ENCODE results near the gene MAP3K9. TPM values are rescaled to one million over a fixed set of nuclear protein-coding genes. Genes with fewer than 3 reads are reported as not detected.

MAP3K9 gene
- total RNA-seq, 1 donor from 2014 or later, result 13.0 TPM

DNA sequence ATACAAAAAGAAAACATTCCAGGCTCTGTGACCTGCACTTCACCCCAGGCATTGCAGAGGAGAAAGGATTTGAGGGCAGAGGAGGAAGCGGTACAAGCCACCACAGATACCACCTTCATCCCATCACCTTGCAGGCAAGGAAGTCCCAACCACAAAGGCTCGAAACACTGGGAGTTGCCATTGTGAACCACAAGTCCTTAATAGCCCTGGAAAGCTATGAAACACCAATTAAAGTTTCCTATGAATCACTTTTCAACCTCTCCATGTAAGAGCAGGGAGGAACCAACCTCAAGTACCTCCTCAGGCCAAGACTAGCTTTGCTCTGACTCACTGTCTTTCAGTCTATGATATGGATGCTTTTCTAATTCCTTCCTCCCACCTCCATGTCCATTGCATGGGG, 27.0 kb downstream of the MAP3K9 start:
- TF ChIP-seq EZH2 (IDR thresholded peaks at IDR 0.05; ENCODE audit: insufficient read depth, low read length), result no peak
- no peak for TF ChIP-seq CTCF (IDR thresholded peaks at IDR 0.05; ENCODE audit: insufficient read depth, low read depth, low read length)
- H3K4me1 Mint-ChIP-seq (ENCODE audit: low read depth, unreplicated experiment), result peaks cover 15% of the 10 kb centered on the region
- Histone ChIP-seq H3K9ac (ENCODE audit: low read length) (no peak overlapping the region), H4K20me1 (ENCODE audit: insufficient read depth, low read length) (no peaks in the 10 kb centered on the region), H3K27me3 (ENCODE audit: insufficient read depth, low read length) (no peaks in the 10 kb centered on the region), H3K9me3 (ENCODE audit: insufficient read depth, low read depth, low read length) (no peaks in the 10 kb centered on the region), H3K79me2 (ENCODE audit: insufficient read depth, low read length) (no peaks in the 10 kb centered on the region), H3K4me1 (ENCODE audit: insufficient read depth, low read length) (peaks cover 10% of the 10 kb centered on the region), H3K4me3 (ENCODE audit: insufficient read depth, low read depth, low read length) (no peak overlapping the region), H2AFZ (ENCODE audit: low read depth, low read length) (no peak overlapping the region), H3K4me2 (ENCODE audit: low read length) (peak overlapping the region; percentile 34), H3K36me3 (ENCODE audit: insufficient read depth, low read length) (no peaks in the 10 kb centered on the region), H3K27ac (ENCODE audit: low read depth, low read length) (no peak overlapping the region)
- DNase-seq (ENCODE audit: low read depth) (peak; percentile 96), FAIRE-seq (peak; percentile 17)
- no peaks in the 10 kb centered on the region for H3K27me3 Mint-ChIP-seq (ENCODE audit: low read depth, unreplicated experiment)
- H3K36me3 Mint-ChIP-seq (ENCODE audit: low read depth, unreplicated experiment), result peaks cover 2% of the 10 kb centered on the region
- no peak overlapping the region for H3K4me3 Mint-ChIP-seq (ENCODE audit: unreplicated experiment)
- H3K27ac Mint-ChIP-seq (ENCODE audit: unreplicated experiment), result no peak overlapping the region
- no peaks in the 10 kb centered on the region for H3K9me3 Mint-ChIP-seq (ENCODE audit: unreplicated experiment)

- Histone ChIP-seq H3K9me3 (ENCODE audit: insufficient read depth, low read depth, low read length) (no peaks in the 10 kb centered on the region), H3K9ac (ENCODE audit: low read length) (no peak overlapping the region), H3K27me3 (ENCODE audit: insufficient read depth, low read length) (no peaks in the 10 kb centered on the region), H3K4me1 (ENCODE audit: insufficient read depth, low read length) (peaks cover 10% of the 10 kb centered on the region), H3K27ac (ENCODE audit: low read depth, low read length) (no peak overlapping the region), H3K36me3 (ENCODE audit: insufficient read depth, low read length) (no peaks in the 10 kb centered on the region), H3K79me2 (ENCODE audit: insufficient read depth, low read length) (no peaks in the 10 kb centered on the region), H3K4me2 (ENCODE audit: low read length) (no peak overlapping the region), H2AFZ (ENCODE audit: low read depth, low read length) (no peak overlapping the region), H3K4me3 (ENCODE audit: insufficient read depth, low read depth, low read length) (no peak overlapping the region), H4K20me1 (ENCODE audit: insufficient read depth, low read length) (no peaks in the 10 kb centered on the region)
- no peaks in the 10 kb centered on the region for H3K27me3 Mint-ChIP-seq (ENCODE audit: low read depth, unreplicated experiment)
- peaks cover 20% of the 10 kb centered on the region for H3K4me1 Mint-ChIP-seq (ENCODE audit: low read depth, unreplicated experiment)
- TF ChIP-seq EZH2 (IDR thresholded peaks at IDR 0.05; ENCODE audit: insufficient read depth, low read length) (no peak), CTCF (IDR thresholded peaks at IDR 0.05; ENCODE audit: insufficient read depth, low read depth, low read length) (no peak)
- H3K27ac Mint-ChIP-seq (ENCODE audit: unreplicated experiment), result no peak overlapping the region
- DNase-seq (ENCODE audit: low read depth), result no peak
- no peak overlapping the region for H3K4me3 Mint-ChIP-seq (ENCODE audit: unreplicated experiment)
- no peak for FAIRE-seq
- H3K9me3 Mint-ChIP-seq (ENCODE audit: unreplicated experiment), result no peaks in the 10 kb centered on the region
- H3K36me3 Mint-ChIP-seq (ENCODE audit: low read depth, unreplicated experiment), result peaks cover 4% of the 10 kb centered on the region
Observed at GRCh38 chr14:70780396-70781075, 28.8 kb downstream of the MAP3K9 start.

GRCh38 chr14:70779667-70780066, 29.6 kb downstream of the MAP3K9 start:
- peaks cover 4% of the 10 kb centered on the region for H3K36me3 Mint-ChIP-seq (ENCODE audit: low read depth, unreplicated experiment)
- H3K9me3 Mint-ChIP-seq (ENCODE audit: unreplicated experiment), result no peaks in the 10 kb centered on the region
- H3K27ac Mint-ChIP-seq (ENCODE audit: unreplicated experiment), result no peak overlapping the region
- Histone ChIP-seq H3K4me2 (ENCODE audit: low read length) (no peak overlapping the region), H2AFZ (ENCODE audit: low read depth, low read length) (no peak overlapping the region), H3K4me1 (ENCODE audit: insufficient read depth, low read length) (peaks cover 10% of the 10 kb centered on the region), H3K36me3 (ENCODE audit: insufficient read depth, low read length) (no peaks in the 10 kb centered on the region), H3K27ac (ENCODE audit: low read depth, low read length) (no peak overlapping the region), H3K4me3 (ENCODE audit: insufficient read depth, low read depth, low read length) (no peak overlapping the region), H3K9me3 (ENCODE audit: insufficient read depth, low read depth, low read length) (no peaks in the 10 kb centered on the region), H4K20me1 (ENCODE audit: insufficient read depth, low read length) (no peaks in the 10 kb centered on the region), H3K9ac (ENCODE audit: low read length) (no peak overlapping the region), H3K79me2 (ENCODE audit: insufficient read depth, low read length) (no peaks in the 10 kb centered on the region), H3K27me3 (ENCODE audit: insufficient read depth, low read length) (no peaks in the 10 kb centered on the region)
- H3K4me3 Mint-ChIP-seq (ENCODE audit: unreplicated experiment), result no peak overlapping the region
- H3K27me3 Mint-ChIP-seq (ENCODE audit: low read depth, unreplicated experiment), result no peaks in the 10 kb centered on the region
- FAIRE-seq (no peak), DNase-seq (ENCODE audit: low read depth) (no peak)
- no peak for TF ChIP-seq CTCF (IDR thresholded peaks at IDR 0.05; ENCODE audit: insufficient read depth, low read depth, low read length)
- TF ChIP-seq EZH2 (IDR thresholded peaks at IDR 0.05; ENCODE audit: insufficient read depth, low read length), result no peak
- H3K4me1 Mint-ChIP-seq (ENCODE audit: low read depth, unreplicated experiment), result peaks cover 20% of the 10 kb centered on the region
